ENCODE measurements around the gene PAK3.

- TF ChIP-seq CTCF (conservative IDR thresholded peaks at IDR 0.05; ENCODE audit: low read depth, low read length) = no peak
- no peak for TF ChIP-seq USF2 (IDR thresholded peaks at IDR 0.05; ENCODE audit: low read depth, low read length)
Observed at GRCh38 chrX:111165902-111166301, 69.9 kb downstream of the PAK3 start.
